ENCODE measurements around the gene HECW1.

DNA sequence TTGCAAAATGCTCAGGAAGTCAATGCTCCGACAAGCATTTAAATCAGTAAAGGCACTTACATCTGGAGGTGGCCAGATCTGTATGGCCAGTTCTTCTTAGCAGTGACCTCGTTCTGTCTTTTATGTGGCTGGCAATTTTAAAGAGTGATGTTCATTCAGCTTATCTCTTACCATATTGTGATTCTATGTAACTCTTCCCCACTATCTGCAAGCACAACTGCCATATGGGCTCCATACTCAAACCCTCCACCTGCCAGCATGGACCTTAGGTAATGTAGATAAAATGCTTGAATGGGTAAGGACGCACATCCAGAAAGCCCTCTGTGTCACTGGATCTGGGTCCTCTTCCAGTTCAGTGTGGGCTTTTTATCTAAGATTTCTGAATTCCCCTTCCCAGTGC, 428.0 kb downstream of the HECW1 start:
- TF ChIP-seq, protein P1, sequence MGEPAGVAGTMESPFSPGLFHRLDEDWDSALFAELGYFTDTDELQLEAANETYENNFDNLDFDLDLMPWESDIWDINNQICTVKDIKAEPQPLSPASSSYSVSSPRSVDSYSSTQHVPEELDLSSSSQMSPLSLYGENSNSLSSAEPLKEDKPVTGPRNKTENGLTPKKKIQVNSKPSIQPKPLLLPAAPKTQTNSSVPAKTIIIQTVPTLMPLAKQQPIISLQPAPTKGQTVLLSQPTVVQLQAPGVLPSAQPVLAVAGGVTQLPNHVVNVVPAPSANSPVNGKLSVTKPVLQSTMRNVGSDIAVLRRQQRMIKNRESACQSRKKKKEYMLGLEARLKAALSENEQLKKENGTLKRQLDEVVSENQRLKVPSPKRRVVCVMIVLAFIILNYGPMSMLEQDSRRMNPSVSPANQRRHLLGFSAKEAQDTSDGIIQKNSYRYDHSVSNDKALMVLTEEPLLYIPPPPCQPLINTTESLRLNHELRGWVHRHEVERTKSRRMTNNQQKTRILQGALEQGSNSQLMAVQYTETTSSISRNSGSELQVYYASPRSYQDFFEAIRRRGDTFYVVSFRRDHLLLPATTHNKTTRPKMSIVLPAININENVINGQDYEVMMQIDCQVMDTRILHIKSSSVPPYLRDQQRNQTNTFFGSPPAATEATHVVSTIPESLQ (CRISPR knock-in tag; conservative IDR thresholded peaks at IDR 0.05) = no peak
- TF ChIP-seq RAD21 (CRISPR knock-in tag; IDR thresholded peaks at IDR 0.05) (no peak), CTCF (CRISPR knock-in tag; IDR thresholded peaks at IDR 0.05) (no peak), ZNF580 (CRISPR knock-in tag; IDR thresholded peaks at IDR 0.05; ENCODE audit: borderline replicate concordance, low read depth) (no peak), ZNF562 (CRISPR knock-in tag; IDR thresholded peaks at IDR 0.05; ENCODE audit: borderline replicate concordance) (no peak), ZNF326 (CRISPR knock-in tag; IDR thresholded peaks at IDR 0.05; ENCODE audit: borderline replicate concordance) (no peak), ARNT (IDR thresholded peaks at IDR 0.05) (no peak), ZFP41 (CRISPR knock-in tag; IDR thresholded peaks at IDR 0.05; ENCODE audit: borderline replicate concordance) (no peak), KDM1A (CRISPR knock-in tag; IDR thresholded peaks at IDR 0.05) (no peak), MTA3 (CRISPR knock-in tag; IDR thresholded peaks at IDR 0.05) (no peak), TGIF2 (CRISPR knock-in tag; IDR thresholded peaks at IDR 0.05) (no peak), ZNF777 (CRISPR knock-in tag; IDR thresholded peaks at IDR 0.05) (no peak)
- TF ChIP-seq, protein P2, sequence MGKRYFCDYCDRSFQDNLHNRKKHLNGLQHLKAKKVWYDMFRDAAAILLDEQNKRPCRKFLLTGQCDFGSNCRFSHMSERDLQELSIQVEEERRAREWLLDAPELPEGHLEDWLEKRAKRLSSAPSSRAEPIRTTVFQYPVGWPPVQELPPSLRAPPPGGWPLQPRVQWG (CRISPR knock-in tag; IDR thresholded peaks at IDR 0.05; ENCODE audit: borderline replicate concordance, low read depth) = no peak

Data from HepG2 (cell line).